HepG2 (cell line): Measurements from ENCODE around the gene THADA. TPM values are rescaled to one million over a fixed set of nuclear protein-coding genes. Genes with fewer than 3 reads are reported as not detected.

Experiments
- AFF4 ChIP-seq: sonication (generic); formaldehyde crosslinking; IDR thresholded peaks from 2 replicates; pipeline ENCODE4 v1.4.0; 2020; ENCODE audit warnings: missing genetic modification reagents
- CAMTA2 ChIP-seq: sonication (generic); formaldehyde crosslinking; IDR thresholded peaks from 2 replicates; pipeline ENCODE4 v1.4.0; 2020; ENCODE audit warnings: mild to moderate bottlenecking, missing genetic modification reagents, borderline replicate concordance
- CHD2 ChIP-seq: IDR thresholded peaks from 2 replicates; pipeline ENCODE4 v1.6.1; 2011; ENCODE audit warnings: low read depth, low read length, improper control_type of control experiment
- DRAP1 ChIP-seq: IDR thresholded peaks from 2 replicates; pipeline ENCODE4 v1.6.1; 2016; ENCODE audit warnings: missing genetic modification reagents, missing compliant biosample characterization
- KDM5A ChIP-seq: fragments of 200-600 bp; sonication (generic); IDR thresholded peaks from 2 replicates; pipeline ENCODE4 v1.7.0; 2018; ENCODE audit warnings: antibody characterized with exemption, mild to moderate bottlenecking, low read length, borderline replicate concordance
- MLX ChIP-seq: IDR thresholded peaks from 2 replicates; pipeline ENCODE4 v1.6.1; 2016
- PATZ1 ChIP-seq: sonication (generic); formaldehyde crosslinking; IDR thresholded peaks from 2 replicates; pipeline ENCODE4 v1.4.0; 2020; ENCODE audit warnings: missing genetic modification reagents
- SP140L ChIP-seq: sonication (generic); formaldehyde crosslinking; IDR thresholded peaks from 2 replicates; pipeline ENCODE4 v1.4.0; 2020; ENCODE audit warnings: missing genetic modification reagents, borderline replicate concordance
- ZBED4 ChIP-seq: sonication (generic); formaldehyde crosslinking; IDR thresholded peaks from 2 replicates; pipeline ENCODE4 v1.4.0; 2020; ENCODE audit warnings: missing genetic modification reagents, borderline replicate concordance
- ZBTB7A ChIP-seq: sonication (generic); formaldehyde crosslinking; IDR thresholded peaks from 2 replicates; pipeline ENCODE4 v1.8.0; 2022; ENCODE audit warnings: mild to moderate bottlenecking, missing genetic modification reagents
- ZFAT ChIP-seq: sonication (generic); formaldehyde crosslinking; conservative IDR thresholded peaks from 2 replicates; pipeline ENCODE4 v1.8.1; 2023; ENCODE audit warnings: missing genetic modification reagents, inconsistent platforms
- ZKSCAN1 ChIP-seq: fragments of 150-350 bp; IDR thresholded peaks from 2 replicates; pipeline ENCODE4 v1.6.1; 2014; ENCODE audit warnings: low read length
- ZNF18 ChIP-seq: sonication (generic); formaldehyde crosslinking; IDR thresholded peaks from 2 replicates; pipeline ENCODE4 v1.8.0; 2022; ENCODE audit warnings: mild to moderate bottlenecking, missing genetic modification reagents; ENCODE audit not compliant: insufficient replicate concordance
- ZNF546 ChIP-seq: sonication (generic); formaldehyde crosslinking; conservative IDR thresholded peaks from 2 replicates; pipeline ENCODE4 v1.8.1; 2023; ENCODE audit warnings: mild to moderate bottlenecking, missing genetic modification reagents
- ZNF629 ChIP-seq: sonication (generic); formaldehyde crosslinking; conservative IDR thresholded peaks from 2 replicates; pipeline ENCODE4 v1.5.0; 2020; ENCODE audit warnings: missing genetic modification reagents
- ZNF775 ChIP-seq: sonication (generic); formaldehyde crosslinking; IDR thresholded peaks from 2 replicates; pipeline ENCODE4 v1.4.0; 2020; ENCODE audit warnings: missing genetic modification reagents, mild to moderate bottlenecking, moderate library complexity, borderline replicate concordance
- polyA plus RNA-seq, 8 experiments: library from polyadenylated mRNA; depleted of rRNA in 3 of 8; stranded (reverse) in 7 of 8; unstranded in 1 of 8; fragments of >200 nt; fragmentation: Illumina TruSeq in 4 of 8; extraction: Trizol in 4 of 8; gene quantifications; 2 replicates each; pipeline versions ENCODE4 v1.2.1 to v1.2.3, GENCODE V29; 2011 to 2016; ENCODE audit warnings: low read depth in 4 of 8, missing spikeins in 1 of 8, mixed read lengths in 1 of 8; ENCODE audit not compliant: insufficient read depth in 1 of 8
- total RNA-seq, 5 experiments: library from RNA; depleted of rRNA; stranded (reverse); fragments of >200 nt; fragmentation: Illumina TruSeq; extraction: Trizol; gene quantifications; 2 replicates each; pipeline ENCODE4 v1.2.3, GENCODE V29; 2016; ENCODE audit warnings: low read depth in 1 of 5

The THADA gene
- total and polyA plus RNA-seq, 2 of the 13 experiments (the other 11 are each of a cell fraction or from before 2014, with no cell fraction given): 12.7 to 21.7 TPM

GRCh38 chr2:43227830-43228281, 368.0 kb downstream of the THADA start (continued):
- no peak for TF ChIP-seq AFF4 (CRISPR knock-in tag)
- no peak for TF ChIP-seq SP140L (CRISPR knock-in tag)
- TF ChIP-seq ZFAT: no peak
- no peak for TF ChIP-seq ZNF775 (CRISPR knock-in tag)
- no peak for TF ChIP-seq PATZ1
- 0 out of 2 replicates have a peak, but pooled peaks have one; percentile 4 for TF ChIP-seq ZNF629
- no peak for TF ChIP-seq ZKSCAN1
- TF ChIP-seq ZBTB7A: peak; percentile 74
- no peak for TF ChIP-seq CAMTA2 (CRISPR knock-in tag)
- no peak for TF ChIP-seq DRAP1 (CRISPR knock-in tag)
- TF ChIP-seq KDM5A: no peak
- no peak for TF ChIP-seq MLX
- TF ChIP-seq ZNF18: no peak
- no peak for TF ChIP-seq CHD2
- no peak; the same call in 1 of the 2 replicates for TF ChIP-seq ZBED4
- no peak for TF ChIP-seq ZNF546 (CRISPR knock-in tag)
